Upper lobe of left lung (tissue), 6 donors: Measurements from ENCODE around the gene PLXNA2. TPM values are rescaled to one million over a fixed set of nuclear protein-coding genes. Genes with fewer than 3 reads are reported as not detected.

Experiments
- ATAC-seq, 2 donors: fragments of 200-7000 bp; cut with Tn5 transposase; one replicate each; pipeline ENCODE4 v1.9.1; 2022; ENCODE audit warnings: mild to moderate bottlenecking in 2 of 2, moderate library complexity in 2 of 2; ENCODE audit not compliant: low FRiP score in 2 of 2
- DNase-seq, 2 donors: peaks; one replicate each; pipeline ENCODE4 v3.0.0-alpha.2; 2019 to 2020
- H3K27ac ChIP-seq, 4 donors: fragments of 200-600 bp; sonication (generic); one replicate each; pipeline ENCODE4 v1.5.1; 2016 to 2019
- H3K27me3 ChIP-seq, 4 donors: fragments of 200-600 bp; sonication (generic); one replicate each; pipeline ENCODE4 v1.5.1; 2017 to 2019
- H3K36me3 ChIP-seq, 4 donors: fragments of 200-600 bp; sonication (generic); one replicate each; pipeline ENCODE4 v1.5.1; 2016 to 2019
- H3K4me1 ChIP-seq, 4 donors: fragments of 200-600 bp; sonication (generic); one replicate each; pipeline ENCODE4 v1.5.1; 2018 to 2019
- H3K4me3 ChIP-seq, 4 donors: fragments of 200-600 bp; sonication (generic); one replicate each; pipeline ENCODE4 v1.5.1; 2017 to 2019; ENCODE audit warnings: mild to moderate bottlenecking in 2 of 4, moderate library complexity in 1 of 4
- H3K9me3 ChIP-seq, 4 donors: fragments of 200-600 bp; sonication (generic); one replicate each; pipeline ENCODE4 v1.5.1; 2018 to 2019
- CTCF ChIP-seq, 6 experiments: fragments of 450-650 bp in 4 of 6; fragments of 200-600 bp in 2 of 6; sonication (generic) in 2 of 6; IDR thresholded peaks; one replicate each; pipeline ENCODE4 v1.5.1; 2016 to 2019; ENCODE audit warnings: antibody characterized with exemption in 6 of 6
- EP300 ChIP-seq, 4 donors: sonication (generic); formaldehyde crosslinking; IDR thresholded peaks; one replicate each; pipeline ENCODE4 v1.5.1; 2017; ENCODE audit warnings: antibody characterized with exemption in 4 of 4, control low read depth in 2 of 4
- POLR2A ChIP-seq, 4 donors: fragments of 450-650 bp; IDR thresholded peaks; one replicate each; pipeline ENCODE4 v1.5.1; 2016 to 2017; ENCODE audit warnings: antibody characterized with exemption in 4 of 4, mild to moderate bottlenecking in 2 of 4
- POLR2AphosphoS5 ChIP-seq, 2 donors: sonication (generic); formaldehyde crosslinking; IDR thresholded peaks; one replicate each; pipeline ENCODE4 v1.5.1; 2017; ENCODE audit warnings: antibody characterized with exemption in 2 of 2
- WGBS, 2 donors: methylation state at CpG; one replicate each; pipeline ENCODE4 v1.1.5; 2017 to 2018; 5-methylcytosine and 5-hydroxymethylcytosine counted together
- total RNA-seq, 6 donors: library from RNA; depleted of rRNA in 4 of 6; stranded (reverse); fragments of >200 nt in 4 of 6; gene quantifications; one replicate each; pipeline versions ENCODE4 v1.1.0 to v1.2.1, GENCODE V29; 2016 to 2021
- donor health status: DM: no; HTN: no; CAD: no; lungs with moderate emphysema.
- donor health status: DM: no; HTN: yes; CAD: no; lungs with severe emphysema.

The PLXNA2 gene
- total RNA-seq, 6 donors from 2014 or later = 77.5 to 150 (median 101) TPM

GRCh38 chr1:208042868-208043267 lies 201.3 kb downstream of the PLXNA2 start:
- ATAC-seq = no peak
- no peak overlapping the region for H3K27ac ChIP-seq
- WGBS, 2 donors = 92% methylated on average over 13 of the region's 13 CpGs

GRCh38 chr1:208042041-208042615 lies 202.1 kb downstream of the PLXNA2 start:
- ATAC-seq (no peak), DNase-seq (peak in 1 of 2 donors; percentile 61)
- H3K27ac ChIP-seq = no peak overlapping the region
- H3K27me3 ChIP-seq = no peaks in the 10 kb centered on the region
- H3K9me3 ChIP-seq = no peaks in the 10 kb centered on the region
- WGBS, 2 donors = 89 to 96% methylated on average over 4 to 22 of the region's 22 CpGs
- peaks cover 0 to 9% (median 5%) of the 10 kb centered on the region in 4 donors for H3K4me1 ChIP-seq
- TF ChIP-seq POLR2AphosphoS5 (IDR thresholded peaks at IDR 0.05) (no peak), CTCF (IDR thresholded peaks at IDR 0.05) (no peak)
- H3K4me3 ChIP-seq = no peak overlapping the region
- peaks cover 15 to 96% (median 82%) of the 10 kb centered on the region in 4 donors for H3K36me3 ChIP-seq

More at GRCh38 chr1:208042868-208043267, 201.3 kb downstream of the PLXNA2 start:
- DNase-seq = peak in 1 of 2 donors; percentile 43
- Histone ChIP-seq H3K4me3 (no peak overlapping the region), H3K9me3 (no peaks in the 10 kb centered on the region), H3K27me3 (no peaks in the 10 kb centered on the region), H3K36me3 (peaks cover 10 to 93% (median 79%) of the 10 kb centered on the region in 4 donors), H3K4me1 (peaks cover 0 to 9% (median 6%) of the 10 kb centered on the region in 4 donors)
- TF ChIP-seq EP300 (IDR thresholded peaks at IDR 0.05) = no peak

- Histone ChIP-seq H3K36me3 (peaks cover 16 to 100% (median 83%) of the 10 kb centered on the region in 4 donors), H3K27ac (no peak overlapping the region), H3K4me1 (peaks cover 0 to 5% (median 4%) of the 10 kb centered on the region in 4 donors), H3K27me3 (no peaks in the 10 kb centered on the region), H3K9me3 (no peaks in the 10 kb centered on the region), H3K4me3 (no peak overlapping the region)
- no peak for DNase-seq
- WGBS, 2 donors = 97 to 98% methylated on average over 9 of the region's 9 CpGs
- TF ChIP-seq EP300 (IDR thresholded peaks at IDR 0.05) (no peak), POLR2A (IDR thresholded peaks at IDR 0.05) (no peak), POLR2AphosphoS5 (IDR thresholded peaks at IDR 0.05) (no peak), CTCF (IDR thresholded peaks at IDR 0.05) (no peak)
- no peak for ATAC-seq
Measured at GRCh38 chr1:208041505-208041904, 202.7 kb downstream of the PLXNA2 start.

- Histone ChIP-seq H3K9me3 (no peaks in the 10 kb centered on the region), H3K4me3 (no peak overlapping the region), H3K4me1 (peaks cover 0 to 5% (median 4%) of the 10 kb centered on the region in 4 donors), H3K36me3 (peaks cover 18 to 100% (median 79%) of the 10 kb centered on the region in 4 donors), H3K27ac (no peak overlapping the region), H3K27me3 (no peaks in the 10 kb centered on the region)
- TF ChIP-seq EP300 (IDR thresholded peaks at IDR 0.05) = no peak
- no peak for TF ChIP-seq CTCF (IDR thresholded peaks at IDR 0.05)
- no peak for TF ChIP-seq POLR2AphosphoS5 (IDR thresholded peaks at IDR 0.05)
- TF ChIP-seq POLR2A (IDR thresholded peaks at IDR 0.05) = no peak
- DNase-seq = no peak
- 83 to 86% methylated on average over 6 of the region's 6 CpGs for WGBS, 2 donors
- ATAC-seq = no peak
Measured at GRCh38 chr1:208040821-208041297, 203.3 kb downstream of the PLXNA2 start.

- Histone ChIP-seq H3K9me3 (no peaks in the 10 kb centered on the region), H3K27ac (no peak overlapping the region), H3K27me3 (no peaks in the 10 kb centered on the region), H3K36me3 (peaks cover 18 to 100% (median 73%) of the 10 kb centered on the region in 4 donors), H3K4me1 (peaks cover 0 to 5% (median 2%) of the 10 kb centered on the region in 4 donors), H3K4me3 (no peak overlapping the region)
- no peak for TF ChIP-seq POLR2A (IDR thresholded peaks at IDR 0.05)
- TF ChIP-seq EP300 (IDR thresholded peaks at IDR 0.05) = no peak
- TF ChIP-seq POLR2AphosphoS5 (IDR thresholded peaks at IDR 0.05) = no peak
- no peak for TF ChIP-seq CTCF (IDR thresholded peaks at IDR 0.05)
- no peak for ATAC-seq
- peak in 1 of 2 donors; percentile 52 for DNase-seq
- 89 to 90% methylated on average over 13 to 22 of the region's 22 CpGs for WGBS, 2 donors
Measured at GRCh38 chr1:208039536-208040332, 204.4 kb downstream of the PLXNA2 start.
